ENCODE data around the gene PEX10. TPM values are rescaled to one million over a fixed set of nuclear protein-coding genes. Genes with fewer than 3 reads are reported as not detected.
A peak's percentile ranks its signal among the peaks of the same experiment; 100 is the strongest.

The PEX10 gene
- total RNA-seq, 2 donors from 2014 or later = 10.7 to 18.9 TPM

- Mint-ChIP-seq H3K27ac (no peak overlapping the region), H3K36me3 (no peaks in the 10 kb centered on the region), H3K27me3 (no peaks in the 10 kb centered on the region), H3K4me3 (no peak overlapping the region), H3K9me3 (no peaks in the 10 kb centered on the region), H3K4me1 (ENCODE audit: low read depth in 2 of 2) (no peaks in the 10 kb centered on the region)
- no peak for ATAC-seq
- no peak for DNase-seq (ENCODE audit: low spot score)
Measured at GRCh38 chr1:2426540-2426939, 14.2 kb upstream of the PEX10 start.

- Mint-ChIP-seq H3K36me3 (no peaks in the 10 kb centered on the region), H3K4me3 (no peak overlapping the region), H3K27me3 (no peaks in the 10 kb centered on the region), H3K9me3 (no peaks in the 10 kb centered on the region), H3K4me1 (ENCODE audit: low read depth in 2 of 2) (no peaks in the 10 kb centered on the region), H3K27ac (no peak overlapping the region)
- ATAC-seq (no peak), DNase-seq (ENCODE audit: low spot score) (no peak)
Measured at GRCh38 chr1:2425892-2426291, 13.5 kb upstream of the PEX10 start.

- Mint-ChIP-seq H3K27me3 (no peaks in the 10 kb centered on the region), H3K36me3 (no peaks in the 10 kb centered on the region), H3K9me3 (no peaks in the 10 kb centered on the region), H3K4me3 (no peak overlapping the region), H3K27ac (no peak overlapping the region), H3K4me1 (ENCODE audit: low read depth in 2 of 2) (peaks cover 0 to 4% of the 10 kb centered on the region in 2 donors)
- ATAC-seq (no peak), DNase-seq (ENCODE audit: low spot score) (no peak)
Measured at GRCh38 chr1:2422523-2422922, 10.2 kb upstream of the PEX10 start.

GRCh38 chr1:2419416-2419815 lies 7.1 kb upstream of the PEX10 start:
- H3K4me1 Mint-ChIP-seq (ENCODE audit: low read depth in 2 of 2) = peaks cover 19% of the 10 kb centered on the region in 2 donors
- no peak overlapping the region for H3K4me3 Mint-ChIP-seq
- peak overlapping the region in 1 of 2 donors; percentile 21 for H3K27ac Mint-ChIP-seq
- DNase-seq (ENCODE audit: low spot score) (no peak), ATAC-seq (no peak)
- no peaks in the 10 kb centered on the region for H3K27me3 Mint-ChIP-seq
- no peaks in the 10 kb centered on the region for H3K36me3 Mint-ChIP-seq
- no peaks in the 10 kb centered on the region for H3K9me3 Mint-ChIP-seq

GRCh38 chr1:2418791-2419320 lies 6.5 kb upstream of the PEX10 start:
- no peak for DNase-seq (ENCODE audit: low spot score)
- Mint-ChIP-seq H3K4me3 (no peak overlapping the region), H3K9me3 (no peaks in the 10 kb centered on the region), H3K36me3 (no peaks in the 10 kb centered on the region), H3K27me3 (no peaks in the 10 kb centered on the region), H3K4me1 (ENCODE audit: low read depth in 2 of 2) (peaks cover 24% of the 10 kb centered on the region in 2 donors), H3K27ac (peak overlapping the region in 1 of 2 donors; percentile 21)
- ATAC-seq = no peak

GRCh38 chr1:2417833-2418225 lies 5.5 kb upstream of the PEX10 start:
- DNase-seq (ENCODE audit: low spot score) (no peak), ATAC-seq (no peak)
- no peak overlapping the region for H3K4me3 Mint-ChIP-seq
- no peaks in the 10 kb centered on the region for H3K27me3 Mint-ChIP-seq
- peaks cover 24% of the 10 kb centered on the region in 2 donors for H3K4me1 Mint-ChIP-seq (ENCODE audit: low read depth in 2 of 2)
- no peaks in the 10 kb centered on the region for H3K9me3 Mint-ChIP-seq
- H3K36me3 Mint-ChIP-seq = no peaks in the 10 kb centered on the region
- H3K27ac Mint-ChIP-seq = no peak overlapping the region

- H3K4me1 Mint-ChIP-seq (ENCODE audit: low read depth in 2 of 2) = peaks cover 24% of the 10 kb centered on the region in 2 donors
- peak overlapping the region; percentile 82 for H3K4me3 Mint-ChIP-seq
- ATAC-seq (no peak), DNase-seq (ENCODE audit: low spot score) (no peak)
- H3K36me3 Mint-ChIP-seq = no peaks in the 10 kb centered on the region
- H3K9me3 Mint-ChIP-seq = no peaks in the 10 kb centered on the region
- peak overlapping the region; percentile 74 to 90 for H3K27ac Mint-ChIP-seq
- no peaks in the 10 kb centered on the region for H3K27me3 Mint-ChIP-seq
Measured at GRCh38 chr1:2417083-2417832, 4.9 kb upstream of the PEX10 start.

GRCh38 chr1:2416403-2416802 lies 4.0 kb upstream of the PEX10 start:
- H3K27ac Mint-ChIP-seq = peak overlapping the region; percentile 74 to 90
- ATAC-seq (no peak), DNase-seq (ENCODE audit: low spot score) (no peak)
- H3K36me3 Mint-ChIP-seq = no peaks in the 10 kb centered on the region
- peak overlapping the region; percentile 82 for H3K4me3 Mint-ChIP-seq
- peaks cover 24% of the 10 kb centered on the region in 2 donors for H3K4me1 Mint-ChIP-seq (ENCODE audit: low read depth in 2 of 2)
- H3K9me3 Mint-ChIP-seq = no peaks in the 10 kb centered on the region
- H3K27me3 Mint-ChIP-seq = no peaks in the 10 kb centered on the region

- H3K4me1 Mint-ChIP-seq (ENCODE audit: low read depth in 2 of 2) = peaks cover 24% of the 10 kb centered on the region in 2 donors
- ATAC-seq (peak in 1 of 2 donors; percentile 17), DNase-seq (ENCODE audit: low spot score) (peak; percentile 75)
- H3K4me3 Mint-ChIP-seq = peak overlapping the region; percentile 82
- H3K9me3 Mint-ChIP-seq = no peaks in the 10 kb centered on the region
- no peaks in the 10 kb centered on the region for H3K27me3 Mint-ChIP-seq
- H3K36me3 Mint-ChIP-seq = no peaks in the 10 kb centered on the region
- peak overlapping the region; percentile 74 to 94 for H3K27ac Mint-ChIP-seq
Measured at GRCh38 chr1:2415801-2416208, 3.4 kb upstream of the PEX10 start.

- ATAC-seq (no peak), DNase-seq (ENCODE audit: low spot score) (no peak)
- no peaks in the 10 kb centered on the region for H3K27me3 Mint-ChIP-seq
- peak overlapping the region; percentile 82 for H3K4me3 Mint-ChIP-seq
- H3K27ac Mint-ChIP-seq = peak overlapping the region; percentile 74 to 94
- H3K9me3 Mint-ChIP-seq = no peaks in the 10 kb centered on the region
- no peaks in the 10 kb centered on the region for H3K36me3 Mint-ChIP-seq
- H3K4me1 Mint-ChIP-seq (ENCODE audit: low read depth in 2 of 2) = peaks cover 24% of the 10 kb centered on the region in 2 donors
Measured at GRCh38 chr1:2415337-2415736, 3.0 kb upstream of the PEX10 start.

GRCh38 chr1:2414297-2414958 lies 2.1 kb upstream of the PEX10 start:
- ATAC-seq (no peak), DNase-seq (ENCODE audit: low spot score) (peak; percentile 82)
- peak overlapping the region; percentile 74 to 94 for H3K27ac Mint-ChIP-seq
- H3K9me3 Mint-ChIP-seq = no peaks in the 10 kb centered on the region
- H3K27me3 Mint-ChIP-seq = no peaks in the 10 kb centered on the region
- H3K4me1 Mint-ChIP-seq (ENCODE audit: low read depth in 2 of 2) = peaks cover 24% of the 10 kb centered on the region in 2 donors
- H3K4me3 Mint-ChIP-seq = peak overlapping the region; percentile 95
- no peaks in the 10 kb centered on the region for H3K36me3 Mint-ChIP-seq

GRCh38 chr1:2413495-2414296 lies 1.3 kb upstream of the PEX10 start:
- H3K4me1 Mint-ChIP-seq (ENCODE audit: low read depth in 2 of 2) = peaks cover 20 to 24% of the 10 kb centered on the region in 2 donors
- no peaks in the 10 kb centered on the region for H3K27me3 Mint-ChIP-seq
- peak overlapping the region; percentile 95 for H3K4me3 Mint-ChIP-seq
- ATAC-seq (no peak), DNase-seq (ENCODE audit: low spot score) (no peak)
- no peaks in the 10 kb centered on the region for H3K9me3 Mint-ChIP-seq
- peak overlapping the region; percentile 74 to 94 for H3K27ac Mint-ChIP-seq
- no peaks in the 10 kb centered on the region for H3K36me3 Mint-ChIP-seq

GRCh38 chr1:2412773-2413494 lies 570 bp upstream of the PEX10 start:
- Mint-ChIP-seq H3K9me3 (no peaks in the 10 kb centered on the region), H3K4me1 (ENCODE audit: low read depth in 2 of 2) (peaks cover 20 to 24% of the 10 kb centered on the region in 2 donors), H3K4me3 (peak overlapping the region; percentile 60)

More at GRCh38 chr1:2412773-2413494, 570 bp upstream of the PEX10 start:
- ATAC-seq = peak; percentile 49 to 54
- H3K27me3 Mint-ChIP-seq = no peaks in the 10 kb centered on the region
- no peak overlapping the region for H3K27ac Mint-ChIP-seq
- no peaks in the 10 kb centered on the region for H3K36me3 Mint-ChIP-seq
- no peak for DNase-seq (ENCODE audit: low spot score)
